GM18861 (cell line): Measurements from ENCODE around the gene MRPL1.
"Not testable (repeated sequence)": the region's sequence is repeated elsewhere in the genome, so short reads cannot be mapped to it uniquely, and the experiment has no call there.

Experiments
- ATAC-seq: cut with Tn5 transposase; IDR thresholded peaks from one replicate; pipeline ENCODE4 v1.9.1; 2021; ENCODE audit not compliant: unreplicated experiment

Gene MRPL1

GRCh38 chr4:77911842-77912450, 49.3 kb downstream of the MRPL1 start:
- ATAC-seq: no peak

- ATAC-seq: no peak
Observed at GRCh38 chr4:77913348-77913747, 50.7 kb downstream of the MRPL1 start.

DNA sequence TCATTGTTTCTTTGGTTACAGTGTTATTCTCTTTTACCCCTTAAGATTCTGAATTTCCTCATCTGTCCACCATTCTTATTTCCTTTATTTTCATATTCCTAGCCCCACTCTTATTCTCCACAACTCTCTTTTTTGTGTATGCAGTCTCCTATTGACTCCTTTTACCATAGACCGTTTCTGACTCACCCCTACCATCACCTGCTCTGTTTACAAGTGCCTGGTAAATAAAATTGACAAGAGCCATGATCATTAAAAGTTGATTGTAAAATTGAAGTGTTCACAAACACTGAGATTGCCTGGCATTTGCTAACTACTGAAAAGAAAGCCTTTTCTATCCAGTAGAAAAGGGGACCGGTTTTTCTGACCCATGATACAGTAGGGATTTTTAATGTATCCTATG, 54.4 kb downstream of the MRPL1 start:
- ATAC-seq: no peak

GRCh38 chr4:77917601-77918000, 55.0 kb downstream of the MRPL1 start:
- ATAC-seq: no peak

GRCh38 chr4:77920371-77920770, 57.7 kb downstream of the MRPL1 start:
- ATAC-seq: no peak

GRCh38 chr4:77921701-77922100, 59.1 kb downstream of the MRPL1 start:
- ATAC-seq: no peak

DNA sequence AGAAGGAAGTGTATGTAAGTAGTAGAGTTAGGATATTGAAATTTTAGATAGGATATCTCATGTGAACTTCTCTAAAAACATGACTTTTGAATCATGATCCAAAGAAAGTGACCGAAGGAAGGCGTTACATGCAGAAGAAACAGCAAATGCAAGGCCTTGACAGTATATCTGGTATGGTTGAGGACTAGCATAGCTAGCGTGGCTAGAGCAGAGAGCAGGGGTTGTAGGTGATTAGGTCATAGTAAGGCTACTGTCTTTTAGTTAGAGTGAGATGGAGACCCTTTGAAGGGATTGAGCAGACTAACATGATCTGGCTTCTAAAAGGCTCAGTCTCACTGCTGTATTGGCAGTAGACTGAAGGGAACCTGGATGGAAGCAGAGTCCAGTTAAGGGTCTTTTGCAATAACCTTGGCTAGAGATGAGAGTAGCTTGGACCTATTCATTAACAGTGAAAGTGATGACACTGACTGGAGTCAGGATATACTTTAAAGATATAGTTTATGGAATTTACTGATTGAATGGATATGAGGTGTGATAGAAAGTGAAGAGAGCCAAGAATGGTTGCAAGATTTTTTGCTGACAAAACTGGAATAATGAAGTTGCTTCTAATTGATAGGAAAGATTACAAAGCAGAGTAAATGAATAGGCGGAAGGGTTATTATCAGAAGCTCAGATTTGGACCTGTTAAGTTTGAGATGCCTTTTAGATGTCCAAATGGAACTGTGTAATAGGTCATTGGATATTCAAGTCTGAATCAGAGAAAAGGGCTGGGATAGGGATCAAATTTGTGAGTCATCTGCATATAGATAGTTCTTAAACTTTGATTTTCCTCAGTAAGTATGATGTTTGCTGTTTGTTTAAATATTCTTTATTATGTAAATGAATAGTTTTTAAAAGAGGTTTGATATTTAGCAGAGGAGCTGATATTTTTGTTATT, 59.8 kb downstream of the MRPL1 start:
- no peak for ATAC-seq

- ATAC-seq: no peak
Observed at GRCh38 chr4:77927991-77928925, 65.6 kb downstream of the MRPL1 start.

GRCh38 chr4:77930154-77930639, 67.6 kb downstream of the MRPL1 start:
- ATAC-seq: no peak

- no peak for ATAC-seq
Observed at GRCh38 chr4:77930876-77931275, 68.2 kb downstream of the MRPL1 start.

DNA sequence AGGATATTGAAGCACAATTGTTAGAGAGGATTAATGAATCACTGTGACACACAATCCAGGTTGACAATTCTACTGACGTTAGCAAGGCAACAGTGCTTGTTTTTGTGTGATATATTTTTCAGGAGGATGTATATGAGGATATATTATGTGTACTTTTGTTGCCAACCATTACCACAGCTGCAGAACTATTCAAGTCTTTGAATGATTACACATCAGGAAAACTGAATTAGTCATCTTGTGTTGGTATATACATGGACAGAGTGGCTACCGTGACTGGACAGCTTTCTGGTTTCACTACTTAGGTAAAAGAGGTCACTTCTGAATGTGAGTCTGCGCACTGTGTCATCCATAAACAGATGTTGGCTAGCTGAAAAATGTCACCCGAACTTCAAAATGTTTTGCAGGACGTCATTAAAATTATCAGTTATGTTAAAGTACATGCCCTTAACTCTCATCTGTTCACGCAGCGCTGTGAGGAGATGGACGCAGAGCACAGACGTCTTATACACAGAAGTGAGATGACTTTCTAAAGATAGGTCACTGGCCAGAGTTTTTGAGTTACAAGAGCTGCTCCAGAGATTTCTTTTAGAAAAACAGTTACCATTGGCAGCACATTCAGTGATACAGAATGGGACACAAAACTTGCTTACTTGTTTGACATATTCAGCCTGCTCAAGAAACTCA, 69.0 kb downstream of the MRPL1 start:
- no peak for ATAC-seq

DNA sequence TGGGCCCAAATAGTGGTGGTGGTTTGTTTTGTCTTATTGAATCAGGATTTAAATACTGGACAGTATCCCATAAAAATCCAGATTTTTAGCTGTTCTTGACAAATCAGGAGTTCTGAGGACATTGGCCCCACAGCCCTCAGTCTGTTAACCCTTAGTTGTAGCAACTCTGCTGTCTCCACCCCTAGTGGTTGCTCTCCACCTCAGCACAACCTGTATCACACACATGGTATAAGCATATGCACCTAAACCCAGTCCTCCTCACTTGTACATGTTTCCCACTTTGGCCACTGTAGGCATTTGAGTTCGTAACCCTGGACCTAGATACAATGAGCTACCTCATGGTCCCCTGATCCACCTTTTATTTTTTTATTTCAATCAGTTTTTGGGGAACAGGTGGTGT, 75.9 kb downstream of the MRPL1 start:
- ATAC-seq: no peak

DNA sequence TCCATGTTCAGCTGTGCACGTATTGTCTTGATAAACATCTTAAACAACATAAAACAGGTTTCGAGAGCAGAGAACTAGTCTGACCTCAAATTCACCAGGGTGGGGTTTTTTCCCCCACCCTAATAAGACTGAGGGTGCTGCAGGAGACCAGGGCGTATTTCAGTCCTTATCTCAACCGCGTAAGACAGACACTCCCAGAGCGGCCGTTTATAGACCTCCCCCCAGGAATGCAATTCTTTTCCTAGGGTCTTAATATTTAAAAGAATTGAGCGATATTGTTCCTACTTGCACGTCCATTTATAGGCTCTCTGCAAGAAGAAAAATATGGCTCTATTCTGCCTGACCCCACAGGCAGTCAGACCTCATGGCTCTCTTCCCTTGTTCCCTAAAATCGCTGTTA, 83.3 kb downstream of the MRPL1 start:
- not testable (repeated sequence) for ATAC-seq

DNA sequence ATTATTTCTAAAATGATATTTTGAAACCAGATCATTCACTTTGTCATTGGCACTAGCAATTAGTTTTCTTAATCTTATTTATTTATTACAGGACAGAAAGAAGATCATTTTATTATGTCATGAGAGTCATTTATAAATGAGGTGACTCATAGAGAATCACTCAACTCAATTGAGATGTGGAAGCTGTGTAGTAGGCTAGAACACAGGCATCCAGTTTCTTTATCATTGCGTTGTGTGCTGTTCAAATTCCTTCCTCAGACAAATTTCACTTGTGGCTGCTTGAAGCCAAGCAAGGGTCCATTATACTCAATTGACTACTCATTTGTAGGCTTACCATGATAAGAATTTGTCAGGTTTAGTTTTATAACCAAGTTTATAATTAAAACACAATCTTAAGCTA, 87.6 kb downstream of the MRPL1 start:
- no peak for ATAC-seq

DNA sequence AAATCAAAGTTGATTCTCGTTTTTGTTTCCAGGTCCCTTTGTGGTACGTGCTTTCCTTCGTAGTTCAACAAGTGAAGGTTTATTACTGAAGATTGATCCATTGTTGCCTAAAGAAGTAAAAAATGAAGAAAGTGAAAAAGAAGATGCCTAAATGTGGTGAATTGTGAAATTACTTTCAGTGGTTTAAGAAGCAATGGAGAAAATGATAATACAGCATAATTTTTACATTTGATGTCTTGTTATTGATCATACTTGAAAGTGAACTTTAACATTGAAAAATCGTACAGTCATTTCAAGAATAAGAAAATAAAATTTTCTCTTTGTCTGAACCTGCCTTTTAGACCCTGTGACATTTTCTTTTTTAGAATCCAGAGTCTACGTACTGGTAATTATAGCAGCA, 89.8 kb downstream of the MRPL1 start:
- no peak for ATAC-seq

DNA sequence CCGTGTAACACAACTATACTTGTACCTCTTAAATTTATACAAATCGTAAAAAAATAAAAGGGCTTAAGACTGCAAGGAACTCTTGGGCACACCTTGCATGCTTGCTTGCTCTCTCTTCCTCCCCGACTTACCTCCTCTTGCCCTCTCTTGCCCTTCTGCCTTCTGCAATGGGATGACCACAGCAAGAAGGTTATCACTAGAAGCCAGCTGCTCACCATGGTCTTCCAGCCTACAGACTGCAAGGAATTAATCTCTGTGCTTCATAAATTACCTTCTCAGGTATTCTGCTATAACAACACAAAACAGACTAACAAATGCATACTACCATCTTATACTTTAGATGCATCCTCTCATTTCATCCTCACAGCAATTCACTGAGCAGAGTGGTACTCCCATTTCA, 92.1 kb downstream of the MRPL1 start:
- no peak for ATAC-seq

DNA sequence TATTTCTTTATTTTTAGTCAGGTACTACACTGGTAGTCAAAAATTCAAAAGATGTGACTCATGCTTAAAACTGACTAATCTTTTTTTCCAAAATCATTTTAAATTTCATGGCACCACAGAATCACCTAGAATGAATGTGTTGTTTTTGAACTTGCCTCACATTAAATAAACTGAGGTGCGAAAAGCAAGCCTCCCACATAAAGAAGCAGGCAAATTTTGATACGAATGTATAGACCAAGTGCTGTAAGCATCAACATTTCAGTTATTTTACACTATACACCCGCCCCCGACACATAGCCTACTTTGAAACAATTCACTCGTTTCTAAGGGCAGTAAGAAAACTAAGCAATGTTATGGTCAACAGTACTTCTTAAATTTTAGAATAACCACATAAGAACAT, 94.3 kb downstream of the MRPL1 start:
- ATAC-seq: no peak

- ATAC-seq: no peak
Observed at GRCh38 chr4:77958897-77959296, 96.3 kb downstream of the MRPL1 start.

DNA sequence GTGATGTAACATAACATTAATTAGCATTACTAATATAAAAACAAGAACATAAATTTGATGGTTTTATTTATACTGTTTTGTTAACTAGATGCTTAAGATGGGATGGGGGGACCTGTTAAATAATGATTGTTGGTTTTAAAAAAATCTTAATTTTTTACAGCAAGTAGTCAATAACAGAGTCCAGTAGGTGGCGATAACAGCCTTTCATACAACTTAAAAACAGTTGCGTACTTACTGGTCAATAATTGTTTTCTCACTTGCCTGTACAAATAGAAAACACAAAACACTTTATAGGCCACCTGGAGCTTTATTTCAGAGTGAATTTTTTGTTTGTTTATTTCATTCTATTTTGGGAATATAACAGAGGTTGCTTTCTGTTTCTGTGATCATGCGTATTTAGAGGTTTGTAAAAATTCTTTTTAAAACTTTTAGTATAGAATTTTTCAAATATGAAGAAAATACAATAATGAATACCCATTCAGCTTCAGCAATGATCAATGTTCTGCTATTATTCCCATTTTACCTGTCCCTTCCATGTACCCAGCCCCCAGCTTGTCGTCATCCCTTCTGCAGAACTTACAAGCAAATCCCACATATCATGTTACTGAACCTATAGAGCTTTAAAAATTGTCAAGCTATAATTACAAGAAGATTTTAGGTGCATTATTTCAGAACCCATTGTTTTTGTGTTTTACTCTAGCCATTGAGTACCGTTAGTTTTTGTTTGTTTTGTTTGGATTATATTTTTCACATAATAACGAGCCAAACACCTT, 97.1 kb downstream of the MRPL1 start:
- no peak for ATAC-seq

GRCh38 chr4:77960367-77960766, 97.7 kb downstream of the MRPL1 start:
- no peak for ATAC-seq
